SH-SY5Y (cell line): ENCODE data around the gene IQUB.

ENCODE experiments used
- GATA2 ChIP-seq: IDR thresholded peaks from 2 replicates; pipeline ENCODE4 v1.6.1; 2011; ENCODE audit warnings: mild to moderate bottlenecking, low read depth, low read length
- GATA3 ChIP-seq: IDR thresholded peaks from 2 replicates; pipeline ENCODE4 v1.6.1; 2011; ENCODE audit warnings: low read depth, mild to moderate bottlenecking, low read length, moderate library complexity

DNA sequence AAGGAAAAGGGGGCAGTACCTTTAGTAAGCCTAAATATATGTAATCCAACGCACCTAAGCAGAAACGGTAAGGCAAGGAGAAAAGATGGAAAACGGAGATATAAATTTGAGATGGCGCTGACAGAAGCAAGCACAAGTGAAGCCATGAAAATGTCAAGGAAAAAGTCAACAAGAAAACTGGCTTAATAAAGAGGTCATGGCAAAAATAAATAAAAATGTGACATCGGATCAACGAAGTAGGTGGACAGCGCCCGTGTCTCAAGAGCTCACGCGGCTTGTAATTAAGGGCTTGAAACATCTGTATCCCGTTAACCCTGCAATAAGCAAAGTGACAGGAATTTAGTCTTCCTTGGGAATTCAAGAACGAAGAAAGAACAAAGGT lies 22.6 kb upstream of the IQUB start:
- TF ChIP-seq GATA2 (no peak), GATA3 (no peak)
